NCI-H748 (cell line): ENCODE results near the gene NMT1.

Experiments
- DNase-seq: peaks from one replicate; lab custom pipeline; 2025; ENCODE audit not compliant: unreplicated experiment; lab: John Stamatoyannopoulos, UW

The NMT1 gene

GRCh38 chr17:45132572-45133463 is 71.7 kb downstream of the NMT1 start:
- peak; percentile 85 for DNase-seq

- DNase-seq: peak; percentile 98
Observed at GRCh38 chr17:45135192-45135977, 74.3 kb downstream of the NMT1 start, which contains the start of gene ACBD4. Gene ACBD4 (plus strand): TSS chr17:45135687. CDS start chr17:45136145, 458 bp downstream.

DNA sequence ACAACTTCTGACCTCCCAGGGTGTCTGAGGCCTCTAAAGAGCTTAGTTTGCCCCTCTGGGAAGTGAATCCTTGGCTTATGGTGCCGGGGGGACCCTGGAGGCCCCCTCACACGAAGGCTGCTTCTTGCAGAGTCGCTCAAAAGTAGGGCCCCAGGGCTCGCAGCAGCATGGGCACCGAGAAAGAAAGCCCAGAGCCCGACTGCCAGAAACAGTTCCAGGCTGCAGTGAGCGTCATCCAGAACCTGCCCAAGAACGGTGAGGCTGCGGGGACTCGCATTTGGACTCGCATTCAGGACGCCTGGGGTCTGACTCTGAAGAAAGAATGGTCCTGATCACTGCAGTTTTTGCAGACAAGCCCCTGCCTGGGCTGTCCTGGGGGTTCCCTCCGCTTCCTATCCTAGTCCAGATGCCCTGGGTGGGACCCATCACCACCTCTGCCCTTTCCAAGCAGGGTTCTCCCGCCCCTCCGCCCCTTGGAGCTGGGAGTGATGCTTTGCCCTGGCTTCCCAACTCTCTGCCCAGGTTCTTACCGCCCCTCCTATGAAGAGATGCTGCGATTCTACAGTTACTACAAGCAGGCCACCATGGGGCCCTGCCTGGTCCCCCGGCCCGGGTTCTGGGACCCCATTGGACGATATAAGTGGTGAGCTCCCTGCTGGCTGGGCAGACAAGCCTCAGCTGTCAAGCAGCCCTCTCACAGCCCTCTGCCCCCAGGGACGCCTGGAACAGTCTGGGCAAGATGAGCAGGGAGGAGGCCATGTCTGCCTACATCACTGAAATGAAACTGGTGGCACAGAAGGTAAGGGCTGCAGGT is 75.1 kb downstream of the NMT1 start:
- no peak for DNase-seq

- DNase-seq: no peak
Observed at GRCh38 chr17:45136846-45137560, 75.9 kb downstream of the NMT1 start.

- DNase-seq: no peak
Observed at GRCh38 chr17:45137561-45138305, 76.6 kb downstream of the NMT1 start.

- DNase-seq: no peak
Observed at GRCh38 chr17:45138911-45139532, 77.9 kb downstream of the NMT1 start.

- no peak for DNase-seq
Observed at GRCh38 chr17:45139533-45139920, 78.4 kb downstream of the NMT1 start.

DNA sequence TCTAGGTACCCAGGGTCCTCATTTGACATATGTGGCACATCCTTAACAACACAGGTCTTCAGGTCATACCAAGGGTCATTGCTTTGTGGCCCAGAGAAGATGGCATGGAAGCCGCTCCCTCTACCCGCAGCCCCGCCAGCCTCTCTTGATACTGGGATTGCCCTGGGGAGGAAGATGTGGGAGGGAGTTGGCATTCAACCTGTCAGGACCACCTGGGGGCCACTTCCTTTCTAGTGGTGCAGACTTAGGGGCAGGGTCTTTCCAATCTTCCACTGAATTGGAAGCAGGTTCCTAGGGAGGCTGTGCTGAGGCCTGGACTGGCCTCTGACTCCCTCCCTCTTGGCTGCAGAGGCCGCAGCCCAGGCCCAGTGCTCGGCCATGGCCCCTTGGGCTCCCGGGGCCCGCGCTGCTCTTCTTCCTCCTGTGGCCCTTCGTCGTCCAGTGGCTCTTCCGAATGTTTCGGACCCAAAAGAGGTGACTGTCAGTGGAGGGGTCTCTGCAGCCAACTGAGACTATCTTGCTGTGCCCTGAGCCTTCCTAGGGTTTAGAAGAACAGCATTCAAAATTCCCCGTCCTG is 82.1 kb downstream of the NMT1 start:
- no peak for DNase-seq

DNA sequence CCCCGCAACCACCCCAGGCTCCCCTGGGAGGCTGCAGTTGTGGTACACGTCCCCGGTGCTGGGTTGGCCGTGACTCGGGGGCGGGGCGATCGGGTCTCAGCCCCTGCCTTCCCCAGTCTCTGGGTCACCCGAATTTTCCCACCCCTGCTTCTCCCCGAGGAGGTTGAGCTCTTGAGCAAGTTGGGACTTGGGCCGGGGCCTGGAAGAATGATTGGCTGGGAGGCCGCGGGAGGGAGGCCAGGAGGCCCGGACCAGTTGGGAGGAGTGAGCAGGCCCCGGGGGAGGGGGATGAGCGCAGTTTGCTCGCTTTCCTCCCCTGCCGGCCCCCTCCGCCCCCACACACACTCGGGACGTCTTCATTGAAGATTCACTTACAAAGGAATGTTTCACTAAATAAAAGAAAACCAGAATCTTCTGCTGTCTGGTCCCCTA is 82.7 kb downstream of the NMT1 start:
- DNase-seq: no peak

- DNase-seq: no peak
Observed at GRCh38 chr17:45144199-45145034, 83.3 kb downstream of the NMT1 start.

GRCh38 chr17:45145035-45145389 is 83.9 kb downstream of the NMT1 start:
- DNase-seq: no peak

DNA sequence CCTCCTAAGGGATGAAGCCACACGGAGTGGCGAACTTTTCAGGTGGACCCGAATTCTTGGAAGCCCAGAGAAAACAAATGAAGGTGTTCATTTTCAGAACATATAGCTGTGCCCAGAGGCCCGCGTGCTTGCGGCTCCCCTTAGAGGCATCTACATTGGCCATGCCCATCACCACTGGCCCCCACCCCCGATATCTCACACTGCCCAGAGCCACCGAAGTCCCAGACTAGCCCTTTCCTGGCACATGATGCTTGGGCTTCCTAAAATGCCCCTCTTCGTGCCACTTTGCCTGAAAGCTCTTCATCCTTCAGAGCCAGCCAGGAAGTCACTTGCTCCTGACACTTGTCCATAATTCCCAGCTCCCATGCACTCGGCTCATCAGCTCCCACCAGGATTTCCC is 85.0 kb downstream of the NMT1 start:
- DNase-seq: no peak

DNA sequence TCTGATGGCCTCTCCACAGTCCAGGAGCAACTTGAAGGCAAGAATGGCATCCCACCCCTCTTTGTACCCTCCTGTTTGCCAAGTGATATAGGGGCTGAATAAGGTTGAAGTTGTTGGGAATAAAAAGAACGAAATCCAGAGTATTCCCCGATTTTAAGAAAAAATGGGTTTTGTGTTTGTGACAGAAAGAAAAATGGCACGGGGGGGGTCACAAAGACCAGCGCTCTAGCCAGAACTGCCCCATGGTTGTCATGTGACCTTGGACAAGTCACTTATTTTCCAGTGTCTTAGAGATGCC is 85.4 kb downstream of the NMT1 start:
- DNase-seq: no peak

GRCh38 chr17:45146890-45147580 is 85.9 kb downstream of the NMT1 start:
- peak; percentile 86 for DNase-seq

- peak; percentile 97 for DNase-seq
Observed at GRCh38 chr17:45147581-45148182, 86.6 kb downstream of the NMT1 start.

GRCh38 chr17:45148183-45149036 is 87.3 kb downstream of the NMT1 start, which contains the start of gene HEXIM1:
Gene HEXIM1 (plus strand): TSS chr17:45148475. CDS start chr17:45149191, 716 bp downstream.
- DNase-seq: peak; percentile 100
